Activated T-helper 1 cell treated with Interleukin-2 at 50 U/mL for 16 hours (primary cell): ENCODE data around the gene CARHSP1.
"Not testable (repeated sequence)": the region's sequence is repeated elsewhere in the genome, so short reads cannot be mapped to it uniquely, and the experiment has no call there.

Experiments
- DNase-seq: peaks from one replicate; pipeline ENCODE4 v3.0.0-alpha.2; 2020; ENCODE audit warnings: low read depth

The CARHSP1 gene

GRCh38 chr16:8872071-8872470 is 3.3 kb upstream of the CARHSP1 start:
- no peak for DNase-seq

- not testable (repeated sequence) for DNase-seq
Measured at GRCh38 chr16:8869988-8870241, 1.1 kb upstream of the CARHSP1 start.

- no peak for DNase-seq
Measured at GRCh38 chr16:8869212-8869987, 594 bp upstream of the CARHSP1 start.

GRCh38 chr16:8867932-8868415 is 832 bp downstream of the CARHSP1 start:
- DNase-seq: no peak

- DNase-seq: no peak
Measured at GRCh38 chr16:8867216-8867931, 1.4 kb downstream of the CARHSP1 start.

DNA sequence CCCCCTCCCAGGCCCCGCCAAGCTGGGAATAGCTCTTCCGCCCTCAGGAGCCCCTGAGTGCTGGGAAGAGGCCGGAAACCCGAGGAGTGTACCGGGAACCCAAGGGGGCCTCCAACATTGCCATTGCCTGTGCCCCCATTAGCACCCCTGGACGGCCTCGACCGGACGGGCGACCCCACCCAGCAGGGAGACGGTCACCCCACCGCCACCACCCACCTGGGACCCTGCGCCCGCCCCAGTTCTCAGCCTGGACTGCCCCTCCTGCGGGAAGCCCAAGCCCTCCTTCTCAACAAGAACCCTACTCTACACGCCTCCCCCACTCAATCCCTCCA is 2.0 kb downstream of the CARHSP1 start:
- DNase-seq: no peak

DNA sequence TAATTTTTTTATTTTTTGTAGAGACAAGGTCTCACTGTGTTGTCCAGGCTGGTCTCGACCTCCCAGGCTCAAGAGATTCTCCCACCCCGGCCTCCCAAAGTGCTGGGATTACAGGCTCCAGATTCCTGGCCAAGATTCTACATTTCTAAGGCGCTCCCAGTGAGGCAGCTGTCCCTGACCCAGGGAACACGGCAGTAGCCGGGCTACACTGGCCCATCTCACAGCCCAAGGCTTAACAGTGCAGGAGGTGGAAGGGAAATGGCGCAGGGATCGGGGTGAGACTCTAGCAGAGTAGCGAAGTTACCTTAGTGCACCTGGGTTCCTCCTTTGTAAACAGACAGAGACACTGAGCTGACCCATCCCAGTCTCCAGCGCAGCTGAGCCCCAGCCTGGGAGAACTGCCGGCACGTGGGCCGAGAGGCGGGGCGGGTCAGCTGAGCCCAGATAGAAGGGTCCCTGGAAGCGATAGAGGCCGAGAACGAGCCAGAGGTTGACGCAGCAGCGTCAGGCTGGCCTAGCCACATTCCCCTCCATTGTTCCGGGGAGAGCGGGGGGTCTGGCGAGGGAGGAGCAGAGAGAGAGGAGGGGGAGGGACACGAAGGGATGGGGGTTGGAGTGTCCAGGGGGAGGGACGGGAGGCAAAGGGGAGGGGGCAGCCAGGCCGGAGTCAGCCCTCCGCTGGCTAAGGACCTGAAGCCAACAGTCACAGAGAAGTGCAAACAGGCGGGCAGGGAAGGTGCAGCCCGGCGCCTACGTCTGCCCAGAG is 2.5 kb downstream of the CARHSP1 start:
- DNase-seq: no peak

- no peak for DNase-seq
Measured at GRCh38 chr16:8865145-8865882, 3.5 kb downstream of the CARHSP1 start.

GRCh38 chr16:8864480-8865110 is 4.2 kb downstream of the CARHSP1 start:
- DNase-seq: no peak

GRCh38 chr16:8863594-8864424 is 5.0 kb downstream of the CARHSP1 start:
- DNase-seq: no peak

- DNase-seq: no peak
Measured at GRCh38 chr16:8862309-8863130, 6.3 kb downstream of the CARHSP1 start.

DNA sequence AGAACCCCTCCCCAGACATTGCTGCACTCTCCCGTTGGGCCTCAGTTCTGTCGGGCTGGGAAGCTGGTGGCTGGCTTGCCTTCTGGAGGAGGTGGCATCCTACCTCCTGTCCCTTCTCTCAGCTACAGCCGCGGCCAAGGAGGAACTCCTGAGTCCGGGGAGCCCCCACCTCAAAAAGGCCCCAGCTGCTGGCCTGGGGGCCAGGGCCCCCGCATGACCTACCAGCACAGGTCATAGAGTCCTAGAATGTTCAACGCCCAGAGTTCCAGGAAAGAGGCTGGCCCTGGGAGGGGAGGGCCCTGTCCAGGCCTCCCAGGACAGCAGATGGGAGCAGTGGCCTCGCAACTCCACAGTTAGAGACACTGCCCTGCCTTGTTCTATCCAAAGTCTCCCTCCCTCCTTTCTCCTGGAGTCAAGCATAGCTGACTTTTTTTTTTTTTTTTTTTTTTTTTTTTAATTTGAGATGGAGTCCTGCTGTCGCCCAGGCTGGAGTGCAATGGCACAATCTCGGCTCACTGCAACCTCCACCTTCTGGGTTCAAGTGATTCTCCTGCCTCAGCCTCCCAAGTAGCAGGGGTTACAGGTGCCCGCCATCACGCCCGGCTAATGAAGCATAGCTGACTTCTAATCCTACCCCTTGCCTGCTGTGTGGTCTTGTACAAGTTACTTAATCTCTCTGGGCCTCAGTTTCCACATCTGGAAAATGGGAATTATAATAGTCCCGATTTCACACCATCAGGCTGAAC is 7.1 kb downstream of the CARHSP1 start:
- no peak for DNase-seq

GRCh38 chr16:8859913-8860881 is 8.6 kb downstream of the CARHSP1 start:
- no peak for DNase-seq

DNA sequence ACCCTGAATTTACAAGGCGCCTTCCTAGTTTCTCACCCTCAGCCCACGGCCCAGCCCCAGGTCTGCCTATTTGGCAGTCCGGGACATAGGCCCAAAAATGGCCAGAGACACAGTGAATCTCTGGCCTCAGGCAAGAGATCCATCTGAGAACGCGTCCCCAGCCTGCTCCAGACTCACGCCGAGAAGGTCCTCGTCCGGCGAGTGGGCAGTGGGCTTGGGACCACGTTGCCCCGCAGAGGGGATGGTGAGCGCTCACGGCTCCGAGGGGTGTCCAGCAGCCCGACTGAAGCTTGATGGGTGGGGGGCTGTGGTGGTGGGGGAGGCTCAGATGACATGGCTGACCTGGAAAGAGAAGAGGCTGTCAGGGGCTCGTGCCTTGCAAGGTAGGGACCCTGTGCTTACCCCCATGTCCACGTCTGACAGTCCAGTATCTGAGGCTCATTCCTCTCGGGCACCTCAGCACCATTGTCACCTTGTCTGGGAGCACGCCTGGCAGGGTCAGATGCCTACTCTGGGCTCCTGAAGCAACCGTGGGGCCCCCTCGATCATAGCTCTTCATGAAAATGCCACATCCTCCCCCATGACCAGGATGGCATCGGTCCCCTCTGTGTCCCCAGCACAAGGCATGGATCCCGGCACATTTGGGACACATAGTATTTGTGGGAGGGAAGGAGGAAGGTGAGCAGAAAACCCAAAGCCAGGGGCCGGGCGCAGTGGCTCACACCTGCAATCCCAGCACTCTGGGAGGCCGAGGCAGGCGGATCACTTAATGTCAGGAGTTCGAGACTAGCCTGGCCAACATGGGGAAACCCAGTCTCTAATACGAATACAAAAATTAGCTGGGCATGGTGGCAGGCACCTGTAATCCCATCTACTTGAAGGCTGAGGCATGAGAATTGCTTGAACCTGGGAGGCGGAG is 9.6 kb downstream of the CARHSP1 start:
- DNase-seq: no peak

GRCh38 chr16:8855972-8856371 is 12.8 kb downstream of the CARHSP1 start:
- DNase-seq: no peak

- DNase-seq: no peak
Measured at GRCh38 chr16:8855051-8855786, 13.6 kb downstream of the CARHSP1 start.
